Peyer's patch (tissue), 4 donors: Measurements from ENCODE around the gene IQCN.

Source experiments
- CTCF ChIP-seq, 6 experiments: fragments of 450-650 bp in 4 of 6; fragments of 200-600 bp in 2 of 6; sonication (generic) in 1 of 6; IDR thresholded peaks; one replicate each; pipeline ENCODE4 v1.5.1; 2017 to 2019; ENCODE audit warnings: antibody characterized with exemption in 6 of 6, mild to moderate bottlenecking in 3 of 6, moderate library complexity in 1 of 6
- POLR2A ChIP-seq, 2 donors: fragments of 450-650 bp; IDR thresholded peaks; one replicate each; pipeline ENCODE4 v1.5.1; 2017; ENCODE audit warnings: antibody characterized with exemption in 2 of 2, mild to moderate bottlenecking in 2 of 2, moderate library complexity in 2 of 2

GRCh38 chr19:18292810-18293641 is 18.8 kb upstream of the IQCN start:
- peak in 3 of 6 experiments; percentile 16 to 28 (median 19) for TF ChIP-seq CTCF (IDR thresholded peaks at IDR 0.05)
- TF ChIP-seq POLR2A (IDR thresholded peaks at IDR 0.05) = peak; percentile 40 to 43
